GM23338 (cell line): ENCODE results near the gene TBP. TPM values are rescaled to one million over a fixed set of nuclear protein-coding genes. Genes with fewer than 3 reads are reported as not detected.

ENCODE experiments used
- ATAC-seq: fragments of 200-7000 bp; cut with Tn5 transposase; 3 replicates; pipeline ENCODE4 v1.9.1; 2020
- DNase-seq: peaks from one replicate; pipeline ENCODE4 v3.0.0-alpha.2; 2015; ENCODE audit warnings: low spot score
- H2AFZ ChIP-seq: fragments of 200-600 bp; sonication (generic); 2 replicates; pipeline ENCODE4 v1.8.0; 2016; ENCODE audit warnings: antibody characterized with exemption, mild to moderate bottlenecking, moderate library complexity
- H3F3A ChIP-seq: fragments of 200-600 bp; sonication (generic); replicated peaks from 2 replicates; pipeline ENCODE4 v1.8.0; 2017; ENCODE audit warnings: antibody characterized with exemption, mixed run types, low read depth
- H3K27ac ChIP-seq: fragments of 200-600 bp; sonication (generic); 2 replicates; pipeline ENCODE4 v1.6.1; 2016; ENCODE audit warnings: low read depth
- H3K27me3 ChIP-seq: fragments of 200-600 bp; sonication (generic); 2 replicates; pipeline ENCODE4 v1.8.0; 2016; ENCODE audit warnings: mild to moderate bottlenecking, mixed run types, moderate library complexity; ENCODE audit not compliant: insufficient read depth
- H3K36me3 ChIP-seq: fragments of 200-600 bp; sonication (generic); 2 replicates; pipeline ENCODE4 v1.8.0; 2016; ENCODE audit warnings: mild to moderate bottlenecking; ENCODE audit not compliant: insufficient read depth
- H3K4me1 ChIP-seq: fragments of 200-600 bp; sonication (generic); 2 replicates; pipeline ENCODE4 v1.8.0; 2016; ENCODE audit warnings: mild to moderate bottlenecking, moderate library complexity; ENCODE audit not compliant: insufficient read depth
- H3K4me2 ChIP-seq: fragments of 200-600 bp; sonication (generic); 2 replicates; pipeline ENCODE4 v1.7.1; 2017; ENCODE audit warnings: mixed run types
- H3K4me3 ChIP-seq: fragments of 200-600 bp; sonication (generic); 2 replicates; pipeline ENCODE4 v1.6.1; 2016; ENCODE audit warnings: mixed run types
- H3K79me2 ChIP-seq: fragments of 200-600 bp; sonication (generic); replicated peaks from 2 replicates; pipeline ENCODE4 v1.8.0; 2017; ENCODE audit warnings: mild to moderate bottlenecking; ENCODE audit not compliant: insufficient read depth
- H3K9me2 ChIP-seq: fragments of 200-600 bp; sonication (generic); 2 replicates; pipeline ENCODE4 v1.8.0; 2017; ENCODE audit not compliant: insufficient read depth
- H4K20me1 ChIP-seq: fragments of 200-600 bp; sonication (generic); replicated peaks from 2 replicates; pipeline ENCODE4 v1.8.0; 2017; ENCODE audit warnings: mild to moderate bottlenecking; ENCODE audit not compliant: insufficient read depth
- H3K27ac Mint-ChIP-seq: 2 replicates; pipeline ENCODE4 v1.8.0; 2020; ENCODE audit warnings: inconsistent platforms, mild to moderate bottlenecking, moderate library complexity, mixed read lengths
- H3K27me3 Mint-ChIP-seq: 3 replicates; pipeline ENCODE4 v1.8.0; 2022; ENCODE audit warnings: low read depth, mild to moderate bottlenecking, moderate library complexity, mixed read lengths, inconsistent platforms; ENCODE audit not compliant: insufficient read depth, poor library complexity
- H3K36me3 Mint-ChIP-seq: 3 replicates; pipeline ENCODE4 v1.8.0; 2021; ENCODE audit warnings: low read depth, mild to moderate bottlenecking, inconsistent platforms, moderate library complexity, mixed read lengths
- H3K4me1 Mint-ChIP-seq: 3 replicates; pipeline ENCODE4 v1.8.0; 2020; ENCODE audit warnings: mild to moderate bottlenecking, inconsistent platforms, mixed read lengths
- H3K4me3 Mint-ChIP-seq: 3 replicates; pipeline ENCODE4 v1.8.0; 2021; ENCODE audit warnings: moderate library complexity, mild to moderate bottlenecking, inconsistent platforms, mixed read lengths
- H3K9me3 Mint-ChIP-seq: 3 replicates; pipeline ENCODE4 v1.8.0; 2020; ENCODE audit warnings: moderate library complexity, mild to moderate bottlenecking, inconsistent platforms, mixed read lengths
- CREB1 ChIP-seq: fragments of 250-450 bp; sonication (Bioruptor Pico); IDR thresholded peaks from 2 replicates; pipeline ENCODE4 v1.5.0; 2020; ENCODE audit warnings: low read depth, mild to moderate bottlenecking, moderate library complexity
- EZH2 ChIP-seq: fragments of 200-600 bp; sonication (generic); IDR thresholded peaks from one replicate; pipeline ENCODE4 v1.8.0; 2017; ENCODE audit warnings: antibody characterized with exemption, mild to moderate bottlenecking, low read depth; ENCODE audit not compliant: unreplicated experiment
- EZH2phosphoT487 ChIP-seq: fragments of 200-600 bp; sonication (generic); IDR thresholded peaks from one replicate; pipeline ENCODE4 v1.8.1; 2018; ENCODE audit warnings: antibody characterized with exemption; ENCODE audit not compliant: unreplicated experiment
- NANOG ChIP-seq: IDR thresholded peaks from 2 replicates; pipeline ENCODE4 v1.6.1; 2016; ENCODE audit warnings: antibody characterized with exemption, borderline replicate concordance
- POLR2AphosphoS5 ChIP-seq: IDR thresholded peaks from 2 replicates; pipeline ENCODE4 v1.6.1; 2016; ENCODE audit warnings: antibody characterized with exemption, low read depth
- STAT1 ChIP-seq: IDR thresholded peaks from one replicate; pipeline ENCODE4 v1.6.1; 2016; ENCODE audit warnings: antibody characterized with exemption; ENCODE audit not compliant: unreplicated experiment
- ZNF331 ChIP-seq: fragments of 250-450 bp; sonication (Bioruptor Pico); IDR thresholded peaks from 2 replicates; pipeline ENCODE4 v1.5.0; 2020; ENCODE audit warnings: low read depth, mild to moderate bottlenecking, moderate library complexity
- polyA plus RNA-seq: library from polyadenylated mRNA; unstranded; fragments of >200 nt; fragmentation: Nextera tagmentation; extraction: Ambion mirVana; gene quantifications from 2 replicates; pipeline ENCODE4 v1.2.1, GENCODE V29; 2016
- total RNA-seq: library from RNA; depleted of rRNA; stranded (reverse); fragments of >200 nt; shearing (Covaris generic); gene quantifications from 2 replicates; pipeline ENCODE4 v1.2.3, GENCODE V29; 2014
- TF ChIP-seq, protein P1 (sequence below): IDR thresholded peaks from one replicate; pipeline ENCODE4 v1.6.1; 2018; ENCODE audit warnings: antibody characterized with exemption; ENCODE audit not compliant: unreplicated experiment

Gene TBP
- total and polyA plus RNA-seq, 2 experiments from 2014 or later = 30.3 to 36.5 TPM

DNA sequence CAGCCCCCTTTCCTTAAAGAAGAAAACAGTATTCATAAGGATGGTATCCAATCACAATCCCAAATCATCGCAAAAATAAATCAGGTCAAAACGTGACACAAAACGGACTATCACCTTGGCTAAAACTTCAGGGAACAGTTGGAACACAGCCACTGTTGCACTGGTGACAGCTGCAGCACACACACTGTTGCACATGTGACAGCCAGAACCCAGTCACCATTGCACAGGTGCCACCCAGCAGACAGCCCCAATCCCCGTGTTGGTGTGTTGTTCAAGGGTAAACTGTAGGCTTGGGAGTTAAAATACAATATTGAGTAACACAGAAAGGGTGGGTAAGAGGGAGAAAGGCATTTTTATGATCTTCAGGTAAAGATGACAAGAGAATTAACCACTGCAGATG lies 16.8 kb upstream of the TBP start:
- Histone ChIP-seq H3K27me3 (no peaks in the 10 kb centered on the region), H3F3A (no peaks in the 10 kb centered on the region), H3K9me2 (no peaks in the 10 kb centered on the region), H4K20me1 (peaks cover 12% of the 10 kb centered on the region; the same call in 1 of the 2 replicates), H2AFZ (no peak overlapping the region), H3K36me3 (peaks cover 40% of the 10 kb centered on the region; the same call in 1 of the 2 replicates), H3K4me2 (no peak overlapping the region), H3K79me2 (peaks cover 39% of the 10 kb centered on the region), H3K4me1 (no peaks in the 10 kb centered on the region), H3K4me3 (no peak overlapping the region), H3K27ac (no peak overlapping the region)
- no peaks in the 10 kb centered on the region for H3K9me3 Mint-ChIP-seq
- H3K4me3 Mint-ChIP-seq = no peak overlapping the region
- TF ChIP-seq, protein P1, sequence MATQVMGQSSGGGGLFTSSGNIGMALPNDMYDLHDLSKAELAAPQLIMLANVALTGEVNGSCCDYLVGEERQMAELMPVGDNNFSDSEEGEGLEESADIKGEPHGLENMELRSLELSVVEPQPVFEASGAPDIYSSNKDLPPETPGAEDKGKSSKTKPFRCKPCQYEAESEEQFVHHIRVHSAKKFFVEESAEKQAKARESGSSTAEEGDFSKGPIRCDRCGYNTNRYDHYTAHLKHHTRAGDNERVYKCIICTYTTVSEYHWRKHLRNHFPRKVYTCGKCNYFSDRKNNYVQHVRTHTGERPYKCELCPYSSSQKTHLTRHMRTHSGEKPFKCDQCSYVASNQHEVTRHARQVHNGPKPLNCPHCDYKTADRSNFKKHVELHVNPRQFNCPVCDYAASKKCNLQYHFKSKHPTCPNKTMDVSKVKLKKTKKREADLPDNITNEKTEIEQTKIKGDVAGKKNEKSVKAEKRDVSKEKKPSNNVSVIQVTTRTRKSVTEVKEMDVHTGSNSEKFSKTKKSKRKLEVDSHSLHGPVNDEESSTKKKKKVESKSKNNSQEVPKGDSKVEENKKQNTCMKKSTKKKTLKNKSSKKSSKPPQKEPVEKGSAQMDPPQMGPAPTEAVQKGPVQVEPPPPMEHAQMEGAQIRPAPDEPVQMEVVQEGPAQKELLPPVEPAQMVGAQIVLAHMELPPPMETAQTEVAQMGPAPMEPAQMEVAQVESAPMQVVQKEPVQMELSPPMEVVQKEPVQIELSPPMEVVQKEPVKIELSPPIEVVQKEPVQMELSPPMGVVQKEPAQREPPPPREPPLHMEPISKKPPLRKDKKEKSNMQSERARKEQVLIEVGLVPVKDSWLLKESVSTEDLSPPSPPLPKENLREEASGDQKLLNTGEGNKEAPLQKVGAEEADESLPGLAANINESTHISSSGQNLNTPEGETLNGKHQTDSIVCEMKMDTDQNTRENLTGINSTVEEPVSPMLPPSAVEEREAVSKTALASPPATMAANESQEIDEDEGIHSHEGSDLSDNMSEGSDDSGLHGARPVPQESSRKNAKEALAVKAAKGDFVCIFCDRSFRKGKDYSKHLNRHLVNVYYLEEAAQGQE = no peak
- TF ChIP-seq POLR2AphosphoS5 = no peak
- no peak for TF ChIP-seq CREB1 (CRISPR knock-in tag)
- no peak for TF ChIP-seq EZH2phosphoT487
- TF ChIP-seq STAT1 = no peak
- no peak for TF ChIP-seq NANOG
- no peak for TF ChIP-seq EZH2
- H3K27ac Mint-ChIP-seq = no peak overlapping the region
- no peaks in the 10 kb centered on the region for H3K27me3 Mint-ChIP-seq
- peaks cover 84% of the 10 kb centered on the region for H3K36me3 Mint-ChIP-seq
- no peak for DNase-seq
- ATAC-seq = no peak
- no peaks in the 10 kb centered on the region for H3K4me1 Mint-ChIP-seq

DNA sequence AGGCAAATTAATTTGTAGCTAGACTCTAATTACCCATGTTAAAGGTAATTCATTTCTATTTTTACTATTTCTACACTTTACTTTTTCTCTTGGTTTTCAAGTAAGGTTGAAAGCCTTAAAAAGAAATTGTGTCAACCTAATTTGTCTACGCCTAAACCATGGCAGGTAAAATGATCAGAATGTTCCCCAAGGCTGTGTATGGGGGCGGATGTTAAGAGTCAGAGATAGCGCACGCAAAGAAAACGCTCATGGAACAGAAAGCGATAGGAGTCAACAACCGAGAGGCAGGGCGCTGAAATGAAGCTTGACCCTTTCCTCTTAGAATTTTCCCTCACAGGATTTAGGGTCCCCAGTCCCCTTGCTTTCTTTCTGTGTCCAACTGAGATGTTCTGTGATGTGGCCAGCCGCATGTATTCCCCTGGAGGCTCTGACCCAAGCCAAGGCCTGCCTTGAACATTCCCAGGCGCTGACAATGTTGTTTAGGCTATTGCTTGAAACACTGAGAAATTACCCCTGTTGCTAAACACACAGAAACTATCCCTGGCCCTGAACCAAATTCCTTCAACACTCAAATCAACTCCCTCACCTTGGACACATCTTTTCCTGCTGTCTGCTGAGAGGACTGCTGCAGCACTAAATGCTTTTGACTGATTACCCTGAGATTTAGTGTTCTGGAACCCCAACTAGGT lies 12.0 kb upstream of the TBP start:
- H2AFZ ChIP-seq = no peak overlapping the region
- no peak overlapping the region for H3K4me3 Mint-ChIP-seq
- no peak overlapping the region for H3K27ac ChIP-seq
- no peak overlapping the region for H3K4me2 ChIP-seq
- no peak overlapping the region for H3K27ac Mint-ChIP-seq
- H3K36me3 Mint-ChIP-seq = peaks cover 90% of the 10 kb centered on the region
- no peaks in the 10 kb centered on the region for H3K9me2 ChIP-seq
- H3K27me3 Mint-ChIP-seq = no peaks in the 10 kb centered on the region
- no peaks in the 10 kb centered on the region for H3K4me1 Mint-ChIP-seq
- H3K4me3 ChIP-seq = no peak overlapping the region
- no peaks in the 10 kb centered on the region for H3K4me1 ChIP-seq
- no peak for DNase-seq
- no peaks in the 10 kb centered on the region; the same call in 1 of the 2 replicates for H3F3A ChIP-seq
- H4K20me1 ChIP-seq = peaks cover 18% of the 10 kb centered on the region
- H3K9me3 Mint-ChIP-seq = no peaks in the 10 kb centered on the region
- ATAC-seq = no peak
- H3K27me3 ChIP-seq = no peaks in the 10 kb centered on the region
- H3K79me2 ChIP-seq = peaks cover 78% of the 10 kb centered on the region
- H3K36me3 ChIP-seq = peaks cover 59% of the 10 kb centered on the region
- TF ChIP-seq CREB1 (CRISPR knock-in tag) = no peak
- no peak for TF ChIP-seq NANOG
- TF ChIP-seq, protein P1 = no peak
- TF ChIP-seq ZNF331 (CRISPR knock-in tag) = no peak
